Sigmoid colon (tissue), 4 donors: ENCODE measurements around the gene MAGOH.

Source experiments
- CTCF ChIP-seq, 4 experiments: fragments of 450-650 bp in 3 of 4; fragments of 200-600 bp in 1 of 4; IDR thresholded peaks; one replicate each; pipeline ENCODE4 v1.5.1; 2016 to 2019; ENCODE audit warnings: antibody characterized with exemption in 4 of 4, mild to moderate bottlenecking in 3 of 4, moderate library complexity in 2 of 4
- EP300 ChIP-seq, 4 donors: sonication (generic); formaldehyde crosslinking; IDR thresholded peaks; one replicate each; pipeline ENCODE4 v1.6.1; 2017; ENCODE audit warnings: antibody characterized with exemption in 4 of 4
- POLR2A ChIP-seq, 2 donors: fragments of 450-650 bp; IDR thresholded peaks; one replicate each; pipeline ENCODE4 v1.6.1; 2016; ENCODE audit warnings: antibody characterized with exemption in 2 of 2, mild to moderate bottlenecking in 2 of 2, moderate library complexity in 2 of 2
- POLR2AphosphoS5 ChIP-seq, 4 donors: sonication (generic); formaldehyde crosslinking; IDR thresholded peaks; one replicate each; pipeline ENCODE4 v1.6.1; 2017; ENCODE audit warnings: antibody characterized with exemption in 4 of 4

- no peak for TF ChIP-seq CTCF (IDR thresholded peaks at IDR 0.05)
- TF ChIP-seq POLR2AphosphoS5 (IDR thresholded peaks at IDR 0.05), result no peak
- TF ChIP-seq EP300 (IDR thresholded peaks at IDR 0.05), result no peak
- TF ChIP-seq POLR2A (IDR thresholded peaks at IDR 0.05), result no peak
These were observed 25.7 kb upstream of the MAGOH start for GRCh38 chr1:53264048-53264447.
